ENCODE results near the gene TWF2.

Gene TWF2

DNA sequence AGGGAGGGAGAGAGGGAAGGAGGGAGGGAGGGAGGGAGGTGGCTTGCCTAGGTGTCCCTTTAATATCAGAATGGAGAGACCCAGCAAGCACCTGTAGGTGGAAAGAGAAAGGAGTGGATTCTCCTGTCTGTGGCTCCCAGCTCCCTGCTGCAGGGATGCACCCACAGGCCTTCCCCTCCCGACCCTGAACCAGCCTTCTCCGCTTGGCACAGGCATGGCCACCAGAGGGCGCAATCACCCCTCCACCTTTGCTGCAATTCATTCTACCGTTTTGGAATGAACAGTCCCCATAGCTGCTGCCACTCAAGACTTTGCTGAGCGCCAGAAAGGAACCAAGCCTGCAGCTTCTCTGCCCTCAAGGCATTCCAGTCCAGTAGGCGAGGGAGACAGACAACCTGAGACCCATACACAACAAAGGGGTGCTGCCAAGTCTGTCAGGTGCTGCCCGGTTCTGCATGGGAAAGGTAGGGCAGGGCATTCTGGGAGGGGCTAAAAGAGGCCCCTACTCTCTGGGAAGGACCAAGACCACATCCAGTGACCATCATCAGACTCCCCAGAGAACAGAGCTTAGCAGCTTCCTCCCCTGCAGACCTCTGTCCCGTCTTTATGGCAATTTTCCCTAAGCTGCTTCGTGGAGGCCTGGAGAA, 18.5 kb downstream of the TWF2 start:
- H3K27ac Mint-ChIP-seq: no peak overlapping the region
- peaks cover 35% of the 10 kb centered on the region for H3K4me1 Mint-ChIP-seq
- DNase-seq: peak; percentile 94
- H3K27me3 Mint-ChIP-seq (ENCODE audit: low read depth, poor library complexity): peaks cover 3% of the 10 kb centered on the region
- H3K4me3 Mint-ChIP-seq: no peak overlapping the region
- H3K36me3 Mint-ChIP-seq (ENCODE audit: low read depth): peaks cover 9% of the 10 kb centered on the region
- H3K9me3 Mint-ChIP-seq: no peaks in the 10 kb centered on the region
- TF ChIP-seq, protein P1, sequence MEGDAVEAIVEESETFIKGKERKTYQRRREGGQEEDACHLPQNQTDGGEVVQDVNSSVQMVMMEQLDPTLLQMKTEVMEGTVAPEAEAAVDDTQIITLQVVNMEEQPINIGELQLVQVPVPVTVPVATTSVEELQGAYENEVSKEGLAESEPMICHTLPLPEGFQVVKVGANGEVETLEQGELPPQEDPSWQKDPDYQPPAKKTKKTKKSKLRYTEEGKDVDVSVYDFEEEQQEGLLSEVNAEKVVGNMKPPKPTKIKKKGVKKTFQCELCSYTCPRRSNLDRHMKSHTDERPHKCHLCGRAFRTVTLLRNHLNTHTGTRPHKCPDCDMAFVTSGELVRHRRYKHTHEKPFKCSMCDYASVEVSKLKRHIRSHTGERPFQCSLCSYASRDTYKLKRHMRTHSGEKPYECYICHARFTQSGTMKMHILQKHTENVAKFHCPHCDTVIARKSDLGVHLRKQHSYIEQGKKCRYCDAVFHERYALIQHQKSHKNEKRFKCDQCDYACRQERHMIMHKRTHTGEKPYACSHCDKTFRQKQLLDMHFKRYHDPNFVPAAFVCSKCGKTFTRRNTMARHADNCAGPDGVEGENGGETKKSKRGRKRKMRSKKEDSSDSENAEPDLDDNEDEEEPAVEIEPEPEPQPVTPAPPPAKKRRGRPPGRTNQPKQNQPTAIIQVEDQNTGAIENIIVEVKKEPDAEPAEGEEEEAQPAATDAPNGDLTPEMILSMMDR (IDR thresholded peaks at IDR 0.05): peak; percentile 91

DNA sequence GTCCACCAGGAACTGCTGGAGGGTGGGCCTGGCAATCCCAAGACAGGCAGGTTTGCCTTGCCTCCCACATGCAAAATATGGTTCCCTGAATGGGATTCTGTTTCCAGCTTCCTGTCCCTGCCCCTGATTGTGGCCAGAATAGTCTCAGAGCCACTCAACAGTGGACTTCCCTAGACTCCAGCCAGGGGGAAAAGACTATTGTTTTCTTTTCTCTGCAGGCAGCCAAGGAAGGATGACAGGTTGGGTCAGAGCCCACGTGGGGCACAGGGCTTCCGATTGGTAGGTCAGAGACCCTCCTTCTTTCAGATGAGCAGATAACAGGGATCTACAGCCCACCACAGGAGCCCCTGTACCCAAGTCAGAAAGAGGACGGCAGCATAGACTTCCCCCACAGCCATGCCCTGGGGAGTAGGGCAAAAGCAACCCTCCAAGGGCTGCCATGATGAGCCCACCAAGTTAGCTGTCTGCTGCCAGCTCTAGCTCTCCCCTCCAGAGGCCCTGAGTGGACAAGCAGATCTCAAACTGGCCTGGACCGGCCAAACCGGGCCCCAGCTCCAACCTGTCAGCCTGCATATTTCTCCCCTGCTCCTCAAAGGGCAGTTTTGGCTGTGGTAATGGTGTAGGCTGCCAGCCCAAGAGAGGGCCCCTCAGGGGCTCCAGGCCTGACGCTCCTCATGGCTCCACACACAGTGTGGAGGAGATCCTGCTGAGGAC, 19.9 kb downstream of the TWF2 start:
- Mint-ChIP-seq H3K4me1 (peaks cover 31% of the 10 kb centered on the region), H3K27ac (no peak overlapping the region), H3K27me3 (ENCODE audit: low read depth, poor library complexity) (peaks cover 3% of the 10 kb centered on the region), H3K4me3 (no peak overlapping the region), H3K9me3 (no peaks in the 10 kb centered on the region), H3K36me3 (ENCODE audit: low read depth) (peaks cover 17% of the 10 kb centered on the region)
- TF ChIP-seq, protein P1 (IDR thresholded peaks at IDR 0.05): no peak
- DNase-seq: no peak

DNA sequence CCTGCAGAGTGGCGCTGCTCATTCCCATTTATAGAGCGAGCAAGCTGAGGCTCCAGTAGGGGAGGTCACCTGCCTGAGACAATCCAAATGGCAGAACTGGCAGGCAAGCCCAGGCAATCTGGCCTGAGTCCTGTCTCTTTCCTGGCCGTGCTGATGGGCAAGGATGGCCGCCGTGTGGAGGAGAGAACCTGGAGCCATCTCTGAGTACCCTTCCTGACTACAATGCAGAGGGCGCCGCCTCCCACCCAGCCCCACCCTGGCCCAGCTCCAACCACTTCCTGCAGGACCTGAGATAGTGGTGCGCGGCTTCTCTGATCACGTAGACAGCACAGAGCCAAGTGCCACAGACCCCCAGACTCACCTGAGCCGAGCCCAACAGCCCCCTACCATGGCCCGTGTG, 20.5 kb downstream of the TWF2 start:
- TF ChIP-seq, protein P1 (IDR thresholded peaks at IDR 0.05): no peak
- peaks cover 24% of the 10 kb centered on the region for H3K36me3 Mint-ChIP-seq (ENCODE audit: low read depth)
- H3K4me3 Mint-ChIP-seq: no peak overlapping the region
- peaks cover 31% of the 10 kb centered on the region for H3K4me1 Mint-ChIP-seq
- H3K27me3 Mint-ChIP-seq (ENCODE audit: low read depth, poor library complexity): peaks cover 3% of the 10 kb centered on the region
- no peaks in the 10 kb centered on the region for H3K9me3 Mint-ChIP-seq
- DNase-seq: no peak
- H3K27ac Mint-ChIP-seq: no peak overlapping the region

DNA sequence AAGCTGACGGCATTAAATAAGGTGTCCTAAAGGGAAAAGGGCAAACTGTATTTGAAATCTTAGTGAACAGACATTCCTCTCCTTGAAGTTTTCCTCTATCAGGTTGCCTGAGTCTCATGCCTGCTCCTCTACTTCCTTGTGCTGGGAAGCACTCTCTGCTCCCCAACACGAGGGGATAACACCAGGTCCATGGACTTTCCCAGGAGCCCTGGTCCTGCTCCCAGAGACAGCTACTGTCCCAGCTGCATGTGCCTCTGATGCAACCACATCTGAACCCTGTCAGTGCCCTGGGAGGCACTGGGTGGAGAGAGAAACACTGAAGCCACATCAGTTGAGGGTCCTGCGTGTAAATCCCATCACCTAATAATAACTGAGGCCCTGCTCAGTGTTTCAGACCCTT, 20.9 kb downstream of the TWF2 start:
- no peaks in the 10 kb centered on the region for H3K9me3 Mint-ChIP-seq
- H3K4me3 Mint-ChIP-seq: no peak overlapping the region
- H3K27ac Mint-ChIP-seq: no peak overlapping the region
- H3K4me1 Mint-ChIP-seq: peaks cover 31% of the 10 kb centered on the region
- peaks cover 2% of the 10 kb centered on the region for H3K27me3 Mint-ChIP-seq (ENCODE audit: low read depth, poor library complexity)
- no peak for DNase-seq
- H3K36me3 Mint-ChIP-seq (ENCODE audit: low read depth): peaks cover 28% of the 10 kb centered on the region
- TF ChIP-seq, protein P1 (IDR thresholded peaks at IDR 0.05): no peak

DNA sequence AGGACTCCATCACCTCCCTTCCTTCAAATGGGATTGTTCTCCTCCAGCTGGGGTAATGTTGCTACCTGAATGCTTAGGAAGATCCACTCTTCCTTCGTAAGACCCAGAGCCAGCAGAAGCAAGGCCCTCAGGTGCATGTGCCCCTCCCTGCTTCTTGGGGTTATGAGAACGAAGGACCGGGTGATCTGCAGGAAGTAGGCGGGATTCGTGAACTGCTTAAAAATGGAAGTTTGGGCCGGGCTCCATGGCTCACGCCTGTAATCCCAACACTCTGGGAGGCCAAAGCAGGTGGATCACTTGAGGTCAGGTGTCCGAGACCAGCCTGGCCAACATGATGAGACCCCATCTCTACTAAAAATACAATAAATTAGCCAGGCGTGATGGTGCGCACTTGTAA, 21.6 kb downstream of the TWF2 start:
- no peak for DNase-seq
- no peaks in the 10 kb centered on the region for H3K9me3 Mint-ChIP-seq
- peaks cover 34% of the 10 kb centered on the region for H3K36me3 Mint-ChIP-seq (ENCODE audit: low read depth)
- H3K4me1 Mint-ChIP-seq: peaks cover 31% of the 10 kb centered on the region
- TF ChIP-seq, protein P1 (IDR thresholded peaks at IDR 0.05): no peak
- no peak overlapping the region for H3K4me3 Mint-ChIP-seq
- H3K27me3 Mint-ChIP-seq (ENCODE audit: low read depth, poor library complexity): no peaks in the 10 kb centered on the region
- no peak overlapping the region for H3K27ac Mint-ChIP-seq

Data from nephron progenitor cell (in vitro differentiated cells).